Head of caudate nucleus (tissue), 42 donors: Measurements from ENCODE around the gene OR6P1.
A peak's percentile ranks its signal among the peaks of the same experiment; 100 is the strongest.

Experiments
- DNase-seq, 42 donors: peaks; one replicate each; pipeline versions ENCODE4 v3.0.0 to v3.0.0-alpha.2; 2020 to 2021; ENCODE audit warnings: mixed read lengths in 7 of 42
- intact Hi-C: fragments of 100-400 bp; cut with DNase I; formaldehyde crosslinking; loops from one replicate; pipeline ENCODE4 v1.15.0; 2022

Gene OR6P1

GRCh38 chr1:158570480-158570879, at the start of gene OR6P1:
Gene OR6P1 (minus strand): TSS chr1:158570580. CDS start chr1:158563604, 6,976 bp downstream.
- DNase-seq = no peak
- intact Hi-C loops = no loop called here

DNA sequence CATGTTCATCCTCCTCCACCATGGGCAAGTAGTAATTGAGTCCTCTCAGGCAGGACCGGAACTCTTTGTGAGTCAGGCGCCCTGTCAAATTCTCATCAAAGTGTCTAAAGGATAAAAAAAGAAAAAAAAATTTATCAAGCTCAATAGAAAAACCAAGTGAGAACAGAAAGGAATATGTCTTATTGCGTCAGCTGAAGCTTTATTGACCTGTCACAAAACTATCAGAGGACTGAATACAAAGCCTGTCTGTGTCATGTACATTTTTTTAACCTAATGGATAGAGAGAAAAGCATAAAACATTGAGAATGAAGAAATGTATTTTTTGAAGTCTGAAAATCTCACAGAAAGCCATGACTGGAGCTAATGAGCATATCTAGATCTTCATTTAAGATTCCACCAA, 43.4 kb upstream of the OR6P1 start:
- no peak for DNase-seq
- intact Hi-C loops = no loop called here

DNA sequence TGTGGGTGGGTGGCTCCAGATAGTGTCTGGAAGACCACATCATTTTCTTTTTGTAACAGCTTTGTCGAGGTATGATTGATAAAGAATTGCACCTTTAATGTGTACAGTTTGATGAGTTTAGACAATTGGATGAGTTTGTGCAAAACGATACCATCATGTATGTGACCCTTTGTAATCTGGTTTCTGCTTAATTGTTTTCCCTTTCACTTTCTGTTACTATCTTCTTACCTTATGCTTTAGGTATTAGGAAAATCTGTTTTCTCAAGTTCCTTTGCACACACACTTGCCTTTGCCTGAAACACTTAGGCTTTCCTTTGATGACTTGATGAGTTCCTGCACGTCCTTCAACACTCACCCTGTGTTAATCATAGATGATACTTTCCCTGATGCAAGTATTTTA, 41.5 kb upstream of the OR6P1 start:
- intact Hi-C loops = no loop called here

DNA sequence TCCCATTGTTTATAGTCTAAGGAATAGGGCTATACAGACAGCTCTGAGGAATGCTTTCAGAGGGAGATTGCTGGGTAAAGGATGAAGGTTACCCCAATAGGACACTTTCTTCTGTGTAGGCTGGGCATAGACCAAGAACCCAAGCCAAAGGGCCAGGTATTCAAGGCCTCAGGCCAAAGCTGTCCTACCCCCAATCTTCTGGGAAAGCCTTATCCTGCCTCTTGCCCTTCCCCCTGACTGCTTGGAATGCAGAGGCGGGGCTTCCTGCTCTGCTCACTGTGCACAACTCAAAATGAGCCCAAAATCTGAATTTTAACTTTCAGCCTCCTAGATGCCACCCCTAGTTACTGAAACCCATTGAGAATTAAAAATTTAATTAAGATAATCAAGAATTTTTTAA, 36.9 kb upstream of the OR6P1 start:
- intact Hi-C loops = no loop called here
- DNase-seq = no peak

More for the DNA sequence above, 41.5 kb upstream of the OR6P1 start:
- DNase-seq = no peak

- intact Hi-C loops = no loop called here
Observed at GRCh38 chr1:158604968-158605367, 34.6 kb upstream of the OR6P1 start, which contains the start of gene OR10Z1. Gene OR10Z1 (plus strand): TSS chr1:158605268. CDS start chr1:158606439, 1,171 bp downstream.

DNA sequence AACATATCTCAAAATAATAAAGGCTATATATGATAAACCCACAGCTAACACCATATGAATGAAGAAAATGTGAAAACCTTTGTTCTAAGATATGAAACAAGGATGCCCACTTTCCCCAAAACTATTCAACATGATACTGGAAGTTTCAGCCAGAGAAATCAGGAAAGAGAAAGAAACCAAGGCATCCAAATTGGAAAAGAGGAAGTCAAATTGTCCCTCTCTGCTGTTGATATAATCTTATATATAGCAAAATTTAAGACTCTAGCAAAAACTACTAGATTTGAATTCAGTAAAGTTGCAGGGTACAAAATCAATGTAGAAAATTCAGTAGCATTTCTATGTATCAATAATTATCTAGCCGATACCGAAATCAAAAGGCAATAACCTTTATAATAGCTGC, 30.4 kb upstream of the OR6P1 start:
- DNase-seq = no peak
- intact Hi-C loops = no loop called here

More at GRCh38 chr1:158604968-158605367, 34.6 kb upstream of the OR6P1 start, which contains the start of gene OR10Z1:
- DNase-seq = no peak

GRCh38 chr1:158586942-158587341, 16.6 kb upstream of the OR6P1 start:
- DNase-seq = no peak
- intact Hi-C loops = no loop called here

GRCh38 chr1:158583962-158584361, 13.6 kb upstream of the OR6P1 start:
- intact Hi-C loops = no loop called here
- DNase-seq = no peak

- no peak for DNase-seq
Observed at GRCh38 chr1:158579733-158580132, 9.4 kb upstream of the OR6P1 start, which contains the start of gene OR10X1. Gene OR10X1 (minus strand): TSS chr1:158579899. CDS start chr1:158579899, 0 bp downstream.

GRCh38 chr1:158577561-158577960, 7.2 kb upstream of the OR6P1 start:
- intact Hi-C loops = no loop called here
- DNase-seq = no peak

More at GRCh38 chr1:158579733-158580132, 9.4 kb upstream of the OR6P1 start, which contains the start of gene OR10X1:
- intact Hi-C loops = no loop called here

GRCh38 chr1:158572226-158572625, 1.8 kb upstream of the OR6P1 start:
- intact Hi-C loops = no loop called here
- no peak for DNase-seq

GRCh38 chr1:158564608-158565007, 5.8 kb downstream of the OR6P1 start:
- DNase-seq = no peak
- intact Hi-C loops = no loop called here

GRCh38 chr1:158563853-158564252, 6.5 kb downstream of the OR6P1 start:
- no peak for DNase-seq
- intact Hi-C loops = no loop called here

- no peak for DNase-seq
- intact Hi-C loops = no loop called here
Observed at GRCh38 chr1:158559696-158560095, 10.7 kb downstream of the OR6P1 start.

- intact Hi-C loops = no loop called here
- DNase-seq = no peak
Observed at GRCh38 chr1:158554352-158554751, 16.0 kb downstream of the OR6P1 start, which contains the start of gene OR6Y1. Gene OR6Y1 (minus strand): TSS chr1:158554405. CDS start chr1:158548105, 6,300 bp downstream.

GRCh38 chr1:158552296-158552695, 18.1 kb downstream of the OR6P1 start:
- no peak for DNase-seq
- intact Hi-C loops = no loop called here

DNA sequence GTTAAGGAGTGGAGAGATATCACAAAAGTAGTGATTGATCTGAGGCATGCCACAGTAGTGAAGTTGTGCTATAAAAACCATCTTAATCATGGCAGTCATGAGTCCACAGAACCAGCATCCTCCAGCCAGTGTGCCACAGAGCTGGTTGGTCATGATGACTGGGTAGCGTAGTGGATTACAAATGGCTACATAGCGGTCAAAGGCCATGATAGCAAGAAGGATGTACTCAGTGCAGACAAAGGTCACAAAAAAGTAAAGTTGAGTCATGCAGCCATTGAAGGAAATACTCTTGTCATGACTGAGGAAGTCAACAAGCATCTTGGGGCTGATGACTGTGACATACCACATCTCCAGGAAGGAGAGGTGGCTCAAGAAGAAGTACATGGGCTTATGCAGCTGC, 22.8 kb downstream of the OR6P1 start:
- intact Hi-C loops = no loop called here
- no peak for DNase-seq

GRCh38 chr1:158537609-158538008, 32.8 kb downstream of the OR6P1 start:
- intact Hi-C loops = no loop called here
- DNase-seq = no peak

DNA sequence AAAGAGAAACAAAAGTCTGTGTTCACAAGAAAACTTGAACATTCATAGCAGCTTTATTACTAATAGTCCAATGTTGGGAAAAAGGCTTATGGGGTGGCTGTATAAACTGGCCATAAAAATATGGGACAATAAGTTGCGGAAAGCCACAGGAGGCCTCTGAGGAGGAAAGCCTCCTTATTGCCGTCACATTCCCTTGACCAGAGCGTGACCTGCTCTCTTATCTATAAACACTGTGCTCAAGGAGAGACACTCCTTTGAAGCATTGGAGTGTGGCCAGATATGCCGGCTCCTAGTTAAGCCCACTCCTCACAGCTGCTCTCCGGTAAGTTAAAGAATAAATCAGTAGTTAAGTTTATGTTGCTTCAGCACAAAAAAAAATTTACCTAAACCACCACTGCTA, 35.9 kb downstream of the OR6P1 start:
- intact Hi-C loops = no loop called here
- no peak for DNase-seq

DNA sequence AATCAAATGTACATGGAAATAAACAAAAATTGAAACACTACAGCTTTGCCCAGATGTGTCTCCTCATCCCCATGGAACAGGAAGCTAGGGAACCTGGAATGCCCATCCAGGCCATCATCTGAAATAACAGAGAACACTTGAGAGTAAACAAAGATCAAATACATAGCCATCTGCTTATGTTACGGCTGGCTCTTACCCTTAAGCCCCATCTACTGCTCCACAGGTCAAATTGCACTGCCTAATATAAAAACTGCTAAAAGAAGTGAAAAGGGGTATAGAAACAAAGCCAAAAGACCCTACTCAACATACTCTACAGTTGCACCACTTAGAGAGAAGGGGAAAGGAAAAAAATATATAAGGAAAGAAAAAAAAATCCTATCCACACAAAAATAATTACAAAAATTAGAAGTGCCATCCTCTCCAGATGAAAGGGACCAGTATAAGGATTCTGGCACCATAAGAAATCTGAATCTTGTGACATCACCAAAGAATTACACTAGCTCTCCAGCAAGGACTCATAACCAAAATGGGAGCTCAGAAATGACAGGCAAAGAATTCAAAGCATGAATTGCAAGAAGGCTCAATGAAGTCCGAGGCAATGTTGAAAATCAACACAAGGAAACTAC, 43.1 kb downstream of the OR6P1 start:
- DNase-seq = peak in 2 of 42 donors; percentile 14 to 20
- intact Hi-C loops = no loop called here

- intact Hi-C loops = no loop called here
- no peak for DNase-seq
Observed at GRCh38 chr1:158521666-158522058, 48.7 kb downstream of the OR6P1 start.
